ENCODE data around the gene KIAA0040. TPM values are rescaled to one million over a fixed set of nuclear protein-coding genes. Genes with fewer than 3 reads are reported as not detected.

KIAA0040 gene
- total and polyA plus RNA-seq, 4 donors = 5.6 to 25.8 (median 17.0) TPM

- intact Hi-C loops (cut with DNase I) = loop anchor here in 1 of 2 donors (5.0 kb wide), 1 partner anchor 114 kb away; no protein-coding TSS in a partner anchor
- H3K36me3 ChIP-seq (ENCODE audit: control insufficient read depth in 1 of 2, insufficient read depth in 2 of 2, low read length in 1 of 2) = no peaks in the 10 kb centered on the region
- no peaks in the 10 kb centered on the region for H3K27me3 ChIP-seq (ENCODE audit: control insufficient read depth in 1 of 2, insufficient read depth in 2 of 2, low read length in 1 of 2)
- ATAC-seq (ENCODE audit: low FRiP score) (no peak), DNase-seq (no peak)
- H3K4me3 ChIP-seq (ENCODE audit: low read length in 2 of 2) = no peak overlapping the region
- H3K9me3 ChIP-seq (ENCODE audit: control insufficient read depth, low read length) = no peaks in the 10 kb centered on the region
- H3K27ac ChIP-seq (ENCODE audit: low read depth in 1 of 2, low read length in 2 of 2) = no peak overlapping the region
- no peaks in the 10 kb centered on the region for H3K4me1 ChIP-seq (ENCODE audit: control insufficient read depth in 1 of 2, insufficient read depth in 2 of 2, low read length in 2 of 2)
- WGBS, 2 donors = 62 to 65% methylated on average over 7 of the region's 7 CpGs
Observed at GRCh38 chr1:175145899-175146528, 46.6 kb downstream of the KIAA0040 start.

- Histone ChIP-seq H3K36me3 (ENCODE audit: control insufficient read depth in 1 of 2, insufficient read depth in 2 of 2, low read length in 1 of 2) (no peaks in the 10 kb centered on the region), H3K4me1 (ENCODE audit: control insufficient read depth in 1 of 2, insufficient read depth in 2 of 2, low read length in 2 of 2) (peaks cover 0 to under 1% of the 10 kb centered on the region in 2 donors), H3K27ac (ENCODE audit: low read depth in 1 of 2, low read length in 2 of 2) (no peak overlapping the region), H3K27me3 (ENCODE audit: control insufficient read depth in 1 of 2, insufficient read depth in 2 of 2, low read length in 1 of 2) (no peaks in the 10 kb centered on the region), H3K9me3 (ENCODE audit: control insufficient read depth, low read length) (no peaks in the 10 kb centered on the region), H3K4me3 (ENCODE audit: low read length in 2 of 2) (no peak overlapping the region)
- intact Hi-C loops (cut with DNase I) = no loop called here
- WGBS, 2 donors = 49 to 72% methylated on average over 2 of the region's 2 CpGs
- ATAC-seq (ENCODE audit: low FRiP score) (no peak), DNase-seq (no peak)
Observed at GRCh38 chr1:175138579-175138978, 54.0 kb downstream of the KIAA0040 start.

GRCh38 chr1:175137369-175137768 lies 55.2 kb downstream of the KIAA0040 start:
- ATAC-seq (ENCODE audit: low FRiP score) = no peak
- Histone ChIP-seq H3K4me3 (ENCODE audit: low read length in 2 of 2) (no peak overlapping the region), H3K9me3 (ENCODE audit: control insufficient read depth, low read length) (no peaks in the 10 kb centered on the region), H3K4me1 (ENCODE audit: control insufficient read depth in 1 of 2, insufficient read depth in 2 of 2, low read length in 2 of 2) (peaks cover 3 to 5% of the 10 kb centered on the region in 2 donors), H3K27me3 (ENCODE audit: control insufficient read depth in 1 of 2, insufficient read depth in 2 of 2, low read length in 1 of 2) (no peaks in the 10 kb centered on the region), H3K36me3 (ENCODE audit: control insufficient read depth in 1 of 2, insufficient read depth in 2 of 2, low read length in 1 of 2) (no peaks in the 10 kb centered on the region), H3K27ac (ENCODE audit: low read depth in 1 of 2, low read length in 2 of 2) (no peak overlapping the region)
- intact Hi-C loops (cut with DNase I) = no loop called here
- 94 to 95% methylated on average over 1 of the region's 1 CpG for WGBS, 2 donors
- DNase-seq = no peak

- WGBS, 2 donors = 84% methylated on average over 3 of the region's 3 CpGs
- intact Hi-C loops (cut with DNase I) = no loop called here
- H3K9me3 ChIP-seq (ENCODE audit: control insufficient read depth, low read length) = no peaks in the 10 kb centered on the region
- DNase-seq = no peak
- H3K4me3 ChIP-seq (ENCODE audit: low read length in 2 of 2) = no peak overlapping the region
- peaks cover 3 to 5% of the 10 kb centered on the region in 2 donors for H3K4me1 ChIP-seq (ENCODE audit: control insufficient read depth in 1 of 2, insufficient read depth in 2 of 2, low read length in 2 of 2)
- no peak overlapping the region for H3K27ac ChIP-seq (ENCODE audit: low read depth in 1 of 2, low read length in 2 of 2)
- no peaks in the 10 kb centered on the region for H3K27me3 ChIP-seq (ENCODE audit: control insufficient read depth in 1 of 2, insufficient read depth in 2 of 2, low read length in 1 of 2)
- ATAC-seq (ENCODE audit: low FRiP score) = no peak
- no peaks in the 10 kb centered on the region for H3K36me3 ChIP-seq (ENCODE audit: control insufficient read depth in 1 of 2, insufficient read depth in 2 of 2, low read length in 1 of 2)
Observed at GRCh38 chr1:175136246-175136645, 56.3 kb downstream of the KIAA0040 start.

GRCh38 chr1:175134500-175134899 lies 58.1 kb downstream of the KIAA0040 start:
- H3K4me3 ChIP-seq (ENCODE audit: low read length in 2 of 2) = no peak overlapping the region
- DNase-seq (no peak), ATAC-seq (ENCODE audit: low FRiP score) (no peak)
- no peak overlapping the region for H3K27ac ChIP-seq (ENCODE audit: low read depth in 1 of 2, low read length in 2 of 2)
- H3K36me3 ChIP-seq (ENCODE audit: control insufficient read depth in 1 of 2, insufficient read depth in 2 of 2, low read length in 1 of 2) = no peaks in the 10 kb centered on the region
- intact Hi-C loops (cut with DNase I) = no loop called here
- H3K4me1 ChIP-seq (ENCODE audit: control insufficient read depth in 1 of 2, insufficient read depth in 2 of 2, low read length in 2 of 2) = peaks cover 3 to 5% of the 10 kb centered on the region in 2 donors
- no peaks in the 10 kb centered on the region for H3K9me3 ChIP-seq (ENCODE audit: control insufficient read depth, low read length)
- 79 to 88% methylated on average over 1 of the region's 1 CpG for WGBS, 2 donors
- H3K27me3 ChIP-seq (ENCODE audit: control insufficient read depth in 1 of 2, insufficient read depth in 2 of 2, low read length in 1 of 2) = no peaks in the 10 kb centered on the region

GRCh38 chr1:175133673-175134435 lies 58.7 kb downstream of the KIAA0040 start:
- no peak overlapping the region for H3K4me3 ChIP-seq (ENCODE audit: low read length in 2 of 2)
- DNase-seq (no peak), ATAC-seq (ENCODE audit: low FRiP score) (no peak)
- intact Hi-C loops (cut with DNase I) = no loop called here
- H3K9me3 ChIP-seq (ENCODE audit: control insufficient read depth, low read length) = no peaks in the 10 kb centered on the region
- no peaks in the 10 kb centered on the region for H3K36me3 ChIP-seq (ENCODE audit: control insufficient read depth in 1 of 2, insufficient read depth in 2 of 2, low read length in 1 of 2)
- no peaks in the 10 kb centered on the region for H3K27me3 ChIP-seq (ENCODE audit: control insufficient read depth in 1 of 2, insufficient read depth in 2 of 2, low read length in 1 of 2)
- WGBS, 2 donors = 70 to 73% methylated on average over 6 of the region's 6 CpGs
- no peak overlapping the region for H3K27ac ChIP-seq (ENCODE audit: low read depth in 1 of 2, low read length in 2 of 2)
- peaks cover 3 to 5% of the 10 kb centered on the region in 2 donors for H3K4me1 ChIP-seq (ENCODE audit: control insufficient read depth in 1 of 2, insufficient read depth in 2 of 2, low read length in 2 of 2)

GRCh38 chr1:175132436-175132835 lies 60.1 kb downstream of the KIAA0040 start:
- H3K36me3 ChIP-seq (ENCODE audit: control insufficient read depth in 1 of 2, insufficient read depth in 2 of 2, low read length in 1 of 2) = no peaks in the 10 kb centered on the region
- H3K27me3 ChIP-seq (ENCODE audit: control insufficient read depth in 1 of 2, insufficient read depth in 2 of 2, low read length in 1 of 2) = no peaks in the 10 kb centered on the region
- no peak for ATAC-seq (ENCODE audit: low FRiP score)
- H3K4me1 ChIP-seq (ENCODE audit: control insufficient read depth in 1 of 2, insufficient read depth in 2 of 2, low read length in 2 of 2) = peaks cover 3 to 5% of the 10 kb centered on the region in 2 donors
- no peak overlapping the region for H3K4me3 ChIP-seq (ENCODE audit: low read length in 2 of 2)
- H3K9me3 ChIP-seq (ENCODE audit: control insufficient read depth, low read length) = no peaks in the 10 kb centered on the region
- WGBS, 2 donors = 7 to 17% methylated on average over 1 of the region's 1 CpG
- H3K27ac ChIP-seq (ENCODE audit: low read depth in 1 of 2, low read length in 2 of 2) = peak overlapping the region in 1 of 2 donors; percentile 8
- DNase-seq = no peak
- intact Hi-C loops (cut with DNase I) = no loop called here

GRCh38 chr1:175131095-175131494 lies 61.5 kb downstream of the KIAA0040 start:
- 56 to 82% methylated on average over 1 of the region's 1 CpG for WGBS, 2 donors
- no peaks in the 10 kb centered on the region for H3K36me3 ChIP-seq (ENCODE audit: control insufficient read depth in 1 of 2, insufficient read depth in 2 of 2, low read length in 1 of 2)
- intact Hi-C loops (cut with DNase I) = no loop called here
- no peak overlapping the region for H3K27ac ChIP-seq (ENCODE audit: low read depth in 1 of 2, low read length in 2 of 2)
- DNase-seq (no peak), ATAC-seq (ENCODE audit: low FRiP score) (no peak)
- H3K4me1 ChIP-seq (ENCODE audit: control insufficient read depth in 1 of 2, insufficient read depth in 2 of 2, low read length in 2 of 2) = peaks cover 3 to 5% of the 10 kb centered on the region in 2 donors
- H3K9me3 ChIP-seq (ENCODE audit: control insufficient read depth, low read length) = no peaks in the 10 kb centered on the region
- H3K27me3 ChIP-seq (ENCODE audit: control insufficient read depth in 1 of 2, insufficient read depth in 2 of 2, low read length in 1 of 2) = no peaks in the 10 kb centered on the region
- no peak overlapping the region for H3K4me3 ChIP-seq (ENCODE audit: low read length in 2 of 2)

GRCh38 chr1:175130649-175131045 lies 61.9 kb downstream of the KIAA0040 start:
- no peak for ATAC-seq (ENCODE audit: low FRiP score)
- H3K27me3 ChIP-seq (ENCODE audit: control insufficient read depth in 1 of 2, insufficient read depth in 2 of 2, low read length in 1 of 2) = no peaks in the 10 kb centered on the region
- 66 to 75% methylated on average over 2 of the region's 2 CpGs for WGBS, 2 donors

More at GRCh38 chr1:175130649-175131045, 61.9 kb downstream of the KIAA0040 start:
- intact Hi-C loops (cut with DNase I) = no loop called here
- H3K27ac ChIP-seq (ENCODE audit: low read depth in 1 of 2, low read length in 2 of 2) = no peak overlapping the region
- no peak overlapping the region for H3K4me3 ChIP-seq (ENCODE audit: low read length in 2 of 2)
- peaks cover 3 to 5% of the 10 kb centered on the region in 2 donors for H3K4me1 ChIP-seq (ENCODE audit: control insufficient read depth in 1 of 2, insufficient read depth in 2 of 2, low read length in 2 of 2)
- DNase-seq = no peak
- no peaks in the 10 kb centered on the region for H3K36me3 ChIP-seq (ENCODE audit: control insufficient read depth in 1 of 2, insufficient read depth in 2 of 2, low read length in 1 of 2)
- H3K9me3 ChIP-seq (ENCODE audit: control insufficient read depth, low read length) = no peaks in the 10 kb centered on the region

All from aorta (tissue), 5 donors.